CD4-positive, alpha-beta T cell treated with Interleukin-6 for 4 hours (primary cell): ENCODE measurements around the gene STK11.
A peak's percentile ranks its signal among the peaks of the same experiment; 100 is the strongest.
"Not testable (repeated sequence)": the region's sequence is repeated elsewhere in the genome, so short reads cannot be mapped to it uniquely, and the experiment has no call there.

Experiments used
- DNase-seq: peaks from one replicate; pipeline ENCODE4 v3.0.0-alpha.2; 2020; ENCODE audit warnings: mixed read lengths

STK11 gene

DNA sequence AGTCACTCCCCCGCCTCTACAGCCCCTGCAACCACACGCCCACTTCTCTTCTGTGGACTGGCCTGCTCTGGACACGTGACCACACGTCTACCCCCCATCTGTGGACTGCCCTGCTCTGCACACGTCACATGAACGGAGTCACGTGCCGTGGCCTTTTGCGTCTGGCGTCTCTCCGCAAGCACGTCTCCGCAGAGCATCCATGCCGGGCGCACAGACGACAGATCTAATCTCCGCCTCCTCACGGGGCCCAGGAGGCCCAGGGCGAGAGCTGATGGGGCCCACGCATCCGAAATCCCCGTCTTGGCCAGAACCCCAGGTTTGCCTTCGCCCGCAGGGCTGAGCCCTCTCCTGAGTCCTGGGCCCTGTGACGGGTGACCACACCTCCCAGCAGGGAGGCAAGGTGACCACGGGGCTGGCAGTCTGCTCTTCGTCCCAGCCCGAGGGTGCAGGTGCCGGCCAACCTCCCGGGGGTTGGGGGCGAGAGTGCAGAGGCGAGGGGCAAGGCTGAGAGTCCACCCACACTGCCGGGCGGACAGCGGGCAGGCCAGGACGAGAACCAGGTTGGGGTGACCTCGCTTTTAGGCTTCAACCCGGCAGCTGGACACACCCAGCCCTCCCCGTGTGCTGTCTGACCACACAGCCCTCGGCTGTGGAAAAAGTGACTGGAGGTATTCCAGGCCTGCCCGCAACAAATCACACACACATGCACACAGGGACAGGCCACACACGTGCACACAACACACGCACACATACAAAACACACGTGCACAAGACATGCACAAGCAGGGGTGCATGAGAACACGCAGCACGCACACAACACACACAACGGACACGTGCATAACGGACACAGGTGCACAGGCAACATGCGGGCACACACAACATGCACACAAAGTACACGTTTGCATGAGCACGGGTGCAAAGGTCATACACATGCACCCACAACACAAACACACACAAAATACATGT, 35.4 kb upstream of the STK11 start:
- no peak for DNase-seq

DNA sequence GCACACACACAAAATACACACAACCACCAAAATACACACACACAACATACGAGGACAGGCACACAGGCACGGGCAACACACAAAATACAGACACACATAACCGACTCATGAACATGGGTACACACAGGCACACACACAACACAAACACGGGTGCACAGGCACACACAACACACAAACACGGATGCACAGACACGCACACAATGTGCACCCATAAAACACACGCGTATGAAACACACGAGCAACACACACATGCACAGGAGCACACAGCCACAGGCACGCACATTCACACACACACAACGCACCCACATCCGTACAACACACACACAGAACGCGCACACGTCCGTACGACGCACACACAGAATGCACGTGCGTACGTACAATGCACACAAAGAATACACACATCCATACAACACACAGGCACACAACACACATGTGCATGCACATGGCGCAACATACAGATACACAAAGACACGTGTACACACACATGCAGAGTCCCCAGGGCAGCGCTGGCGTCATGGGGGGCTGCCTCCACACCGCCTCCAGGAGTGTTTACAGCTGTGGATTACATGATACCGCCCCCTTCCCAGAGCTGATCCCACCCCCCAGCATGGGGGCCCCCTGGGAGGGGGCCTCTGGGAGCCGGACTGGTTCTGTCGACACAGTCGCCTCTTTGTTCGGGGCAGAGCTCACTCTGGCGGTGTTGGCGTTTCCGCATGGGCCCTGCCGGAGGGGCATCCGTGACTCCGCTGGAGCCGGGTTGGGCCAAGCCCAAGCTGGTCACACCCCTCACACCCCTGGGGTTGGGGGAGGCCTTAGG, 34.4 kb upstream of the STK11 start:
- DNase-seq: no peak

DNA sequence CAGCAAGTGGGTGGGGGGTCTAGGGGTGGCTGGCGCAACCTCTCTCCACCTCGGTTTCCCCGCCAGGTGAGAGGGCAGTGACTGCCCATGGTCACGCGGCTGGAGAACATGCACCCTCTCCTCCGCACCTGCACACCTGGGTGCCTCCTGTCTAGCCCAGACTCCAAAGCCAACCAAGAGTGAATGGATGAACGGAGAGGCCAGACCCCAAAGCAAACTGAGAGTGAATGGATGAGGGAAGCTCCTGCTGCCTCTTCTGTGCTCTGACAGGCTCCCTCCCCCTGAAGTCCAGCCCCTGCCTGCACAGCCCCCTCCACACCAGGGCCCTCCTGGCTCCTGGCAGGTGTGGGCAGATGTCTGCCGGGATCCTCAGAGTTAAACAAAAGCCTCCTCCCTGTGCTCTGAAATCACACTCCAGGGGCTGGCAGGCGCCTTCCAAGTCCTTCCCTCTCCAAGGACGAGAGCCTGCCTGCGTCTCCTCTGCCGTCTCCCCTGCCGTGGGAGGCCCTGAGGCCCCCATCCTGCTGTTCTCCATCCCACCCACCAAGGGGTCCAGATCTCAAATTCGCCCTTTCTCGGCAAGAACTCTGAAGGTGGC, 33.7 kb upstream of the STK11 start:
- DNase-seq: no peak

DNA sequence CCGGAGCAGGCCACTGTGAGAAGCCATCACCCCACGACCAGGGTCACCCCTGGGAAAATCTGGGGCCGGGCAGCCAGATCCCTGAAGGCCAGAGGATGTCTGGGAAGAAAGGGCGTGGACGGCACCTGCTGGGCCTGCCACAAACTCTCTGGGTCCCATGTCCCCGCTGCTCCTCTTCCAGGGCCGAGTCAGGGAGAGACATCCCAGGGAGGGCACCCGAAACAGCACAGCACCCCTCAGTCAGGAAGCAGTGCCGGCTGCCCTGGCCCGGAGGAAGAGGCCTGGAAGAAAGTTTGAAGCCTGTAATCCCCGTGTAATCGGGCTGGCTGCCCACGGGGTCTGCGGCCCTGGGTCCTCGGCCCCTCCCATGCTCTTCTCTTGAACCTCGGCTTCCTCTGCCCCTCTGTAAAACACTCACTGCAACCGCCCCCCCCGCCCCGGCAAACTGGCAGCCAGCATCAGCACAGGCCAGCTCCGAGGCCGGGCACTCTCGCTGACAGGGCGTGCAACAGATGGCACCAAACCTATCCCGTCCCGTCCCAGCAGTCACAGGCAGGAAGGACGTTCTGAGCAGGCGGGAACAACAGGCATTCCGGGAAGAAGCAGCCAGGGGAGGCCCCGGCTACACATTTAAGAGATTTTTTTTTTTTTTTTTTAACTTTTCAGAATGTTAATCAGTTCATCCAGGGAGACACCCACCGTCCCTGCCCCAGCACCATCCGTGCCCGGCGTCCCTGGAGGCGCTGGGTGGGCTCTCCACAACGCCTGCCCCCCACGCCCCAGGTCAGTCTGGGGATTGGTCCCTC, 33.0 kb upstream of the STK11 start:
- no peak for DNase-seq

DNA sequence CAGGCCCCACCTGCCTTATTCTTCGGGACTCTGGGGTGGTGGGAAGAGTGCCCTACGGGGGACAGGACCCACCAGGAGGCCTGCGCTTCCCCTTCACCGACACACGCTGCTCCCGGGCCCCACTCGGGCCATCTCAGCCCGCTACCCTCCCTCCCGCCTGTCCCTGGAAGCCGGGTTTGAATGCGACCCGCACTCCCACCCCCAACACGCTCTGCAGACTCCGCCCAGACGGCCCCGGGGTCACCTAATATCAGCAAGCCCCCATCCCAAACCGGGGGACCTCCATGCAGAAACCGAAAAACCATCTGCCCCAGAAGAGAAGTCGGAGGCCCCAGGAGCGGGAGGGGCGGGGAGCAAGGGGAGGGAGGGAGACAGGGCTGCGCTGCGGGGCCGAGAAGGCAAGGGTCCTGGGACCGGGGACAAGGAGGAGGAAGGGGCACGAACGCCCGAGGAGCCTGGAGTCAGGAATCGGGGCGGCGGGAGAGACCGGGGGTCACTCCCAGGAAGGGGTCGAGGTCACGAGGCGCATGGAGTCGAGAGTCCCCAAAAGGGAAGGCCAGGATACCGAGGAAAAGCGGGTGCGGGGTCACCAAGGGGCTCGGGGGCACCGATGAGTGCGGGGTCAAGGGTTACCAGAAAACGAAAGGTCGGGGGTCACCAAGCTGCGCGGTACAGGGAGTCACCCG, 32.3 kb upstream of the STK11 start:
- peak; percentile 32 for DNase-seq

DNA sequence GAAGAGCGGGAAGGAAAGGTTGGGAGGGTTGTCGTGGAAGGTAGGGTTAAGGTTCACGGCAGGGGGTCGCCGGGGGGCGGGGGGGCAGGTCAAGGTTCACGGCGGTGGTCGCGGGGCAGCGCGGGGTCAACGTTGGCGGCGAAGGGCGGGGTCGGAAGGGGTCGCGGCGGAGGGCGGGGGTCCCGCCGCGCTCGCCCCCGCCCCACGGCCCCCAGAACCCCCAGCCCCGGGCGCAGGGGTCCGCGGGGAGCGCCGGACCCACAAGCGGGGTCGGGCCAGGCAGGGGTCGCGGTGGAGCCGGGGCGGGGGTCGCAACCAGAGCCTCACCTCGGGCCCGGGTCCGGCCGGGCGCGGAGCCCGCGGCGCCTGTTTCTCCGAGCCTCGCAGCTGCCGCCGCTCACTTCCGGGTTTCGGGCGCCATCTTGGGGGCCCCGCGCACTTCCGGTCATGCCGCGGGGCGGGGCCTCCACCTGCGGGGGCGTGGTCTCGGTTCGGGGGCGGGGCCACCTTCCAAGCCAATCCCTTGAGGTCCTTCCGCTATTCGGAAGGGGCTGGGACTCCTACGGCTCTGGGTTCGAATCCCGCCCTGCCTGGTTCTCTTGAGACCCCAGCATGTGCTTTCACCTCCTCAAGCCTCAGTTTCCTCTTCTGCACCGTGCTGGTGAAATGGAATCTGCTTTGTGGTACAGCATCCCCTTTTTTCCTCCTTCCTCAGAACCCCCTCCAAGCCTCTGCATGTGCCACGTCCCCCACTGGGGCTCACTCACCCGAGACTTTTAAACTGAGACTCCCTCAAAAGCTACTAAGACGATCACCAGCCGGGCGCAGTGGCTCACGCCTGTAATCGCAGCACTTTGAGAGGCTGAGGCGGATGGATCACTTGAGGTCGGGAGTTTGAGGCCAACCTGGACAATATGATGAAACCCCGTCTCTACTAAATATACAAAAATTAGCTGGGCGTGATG, 31.5 kb upstream of the STK11 start, which contains the start of gene SBNO2:
Gene SBNO2, minus strand, starts transcription at position 424 of the 965 bp plus-strand sequence. CDS start 19,992 bp downstream, outside the sequence.
- DNase-seq: peak; percentile 89

DNA sequence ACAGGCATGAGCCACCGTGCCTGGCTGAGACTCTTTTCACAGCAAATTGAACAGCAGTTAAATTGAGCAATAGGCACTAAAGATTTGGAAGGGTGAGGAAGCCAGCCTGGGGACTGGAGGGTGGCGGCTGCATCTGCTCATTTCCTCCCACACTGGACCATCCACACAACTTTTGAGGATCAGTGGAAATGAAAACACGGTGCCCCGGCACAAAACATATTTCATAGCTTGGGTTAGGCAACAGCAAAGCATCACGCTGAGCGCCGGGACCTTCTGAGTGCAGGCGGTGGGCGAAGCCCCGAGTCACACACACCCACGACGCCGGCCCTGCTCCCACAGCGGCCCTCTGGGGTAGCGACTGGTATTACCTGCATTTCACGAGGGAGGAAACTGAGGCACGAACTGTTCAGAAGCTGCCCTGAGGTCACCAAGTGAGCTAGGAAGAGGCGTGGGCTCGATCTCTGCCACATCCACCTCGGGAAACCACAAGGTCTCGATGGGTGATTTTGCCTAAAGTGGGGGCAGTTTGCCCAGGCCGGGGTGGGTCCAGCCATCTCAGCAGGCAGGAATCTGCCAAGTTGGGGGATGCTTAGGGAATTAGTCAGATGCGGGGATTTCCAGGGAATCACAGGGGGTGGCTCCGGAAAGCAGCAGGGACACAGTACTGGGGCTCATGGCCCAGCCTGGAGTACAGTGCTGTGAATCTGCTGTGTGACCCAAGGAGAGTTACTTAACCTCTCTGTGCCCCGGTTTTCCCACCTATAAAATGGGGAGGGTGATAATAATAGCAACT, 28.1 kb upstream of the STK11 start:
- DNase-seq: no peak

DNA sequence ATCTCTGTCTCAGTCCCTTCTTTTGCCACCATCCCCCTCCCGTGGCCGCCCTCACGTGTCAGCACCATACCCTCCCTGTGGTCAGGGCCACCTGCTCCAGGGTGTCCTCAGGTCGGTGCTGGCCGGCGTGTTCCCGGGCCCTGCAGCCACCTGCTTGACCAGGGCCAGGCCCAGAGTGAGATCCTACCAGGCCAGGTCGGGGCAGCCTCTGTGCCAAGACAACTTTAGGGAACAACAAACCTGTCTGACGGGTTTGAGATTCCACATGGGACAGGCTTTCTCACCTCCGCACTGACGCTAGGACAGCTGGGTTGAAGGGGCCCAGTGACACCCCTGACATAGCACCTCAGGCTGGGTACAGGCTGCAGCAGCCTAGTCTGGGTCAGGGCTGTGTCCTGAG, 24.0 kb upstream of the STK11 start:
- DNase-seq: no peak

DNA sequence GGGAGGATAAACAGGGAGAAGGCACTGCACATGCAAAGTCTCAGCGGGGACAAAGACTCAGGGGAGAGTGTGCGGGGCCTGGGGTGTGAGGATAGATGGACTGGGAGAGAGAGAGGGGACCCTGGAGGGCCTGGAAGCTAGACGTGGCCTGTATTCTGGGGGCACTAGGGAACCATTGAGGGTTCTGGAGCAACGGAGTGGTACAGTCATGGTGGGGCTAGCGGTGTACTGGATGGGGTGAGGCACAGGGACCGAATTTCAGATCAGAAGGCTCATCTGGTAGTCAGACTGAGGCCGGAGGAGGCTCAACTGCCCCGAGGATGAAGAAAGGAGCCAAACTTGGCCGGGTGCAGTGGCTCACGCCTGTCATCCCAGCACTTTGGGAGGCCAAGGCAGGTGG, 23.5 kb upstream of the STK11 start:
- no peak for DNase-seq

DNA sequence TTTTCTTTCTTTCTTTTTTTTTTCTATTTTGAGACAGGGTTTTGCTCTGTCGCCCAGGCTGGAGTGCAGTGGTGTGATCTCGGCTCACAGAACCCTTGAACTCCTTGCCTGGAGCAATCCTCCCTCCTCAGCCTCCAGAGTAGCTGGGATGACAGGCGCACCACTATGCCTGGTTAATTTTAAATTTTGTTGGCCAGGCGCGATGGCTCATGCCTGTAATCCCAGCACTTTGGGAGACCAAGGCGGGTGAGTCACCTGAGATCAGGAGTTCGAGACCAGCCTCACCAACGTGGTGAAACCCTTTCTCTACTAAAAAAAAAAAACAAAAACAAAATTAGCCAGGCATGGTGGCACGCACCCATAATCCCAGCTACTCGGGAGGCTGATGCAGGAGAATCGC, 22.9 kb upstream of the STK11 start:
- DNase-seq: no peak

DNA sequence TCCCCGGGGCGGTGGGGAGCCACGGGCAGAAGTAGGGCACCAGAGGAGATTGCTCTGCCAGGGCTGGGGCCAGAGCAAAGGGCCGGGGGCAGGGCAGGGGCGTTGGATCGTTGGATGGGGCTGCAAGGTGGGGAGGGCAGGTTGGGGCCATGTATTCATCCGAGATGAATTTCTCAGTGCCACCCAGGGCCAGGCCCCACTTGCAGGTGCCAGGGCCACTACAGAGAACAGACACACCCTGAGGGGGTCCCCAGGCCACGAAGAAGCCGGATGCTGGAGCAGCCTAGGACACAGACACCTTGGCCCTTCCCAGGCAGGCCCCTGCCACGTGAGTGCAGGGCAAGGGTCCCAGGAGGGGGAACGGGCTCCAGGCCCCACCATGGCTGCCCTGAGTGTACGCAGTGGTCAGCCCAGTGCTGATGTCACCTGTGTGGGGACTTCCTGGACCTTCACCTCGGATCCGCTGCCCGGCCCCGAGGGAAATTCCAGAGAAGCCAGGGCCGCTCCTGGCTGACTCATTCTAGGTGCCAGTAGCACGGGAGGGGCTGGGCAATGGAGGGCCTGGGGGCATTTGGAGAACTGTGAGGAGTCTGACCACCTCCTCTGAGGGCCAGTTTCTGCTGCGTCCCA, 21.9 kb upstream of the STK11 start:
- no peak for DNase-seq

DNA sequence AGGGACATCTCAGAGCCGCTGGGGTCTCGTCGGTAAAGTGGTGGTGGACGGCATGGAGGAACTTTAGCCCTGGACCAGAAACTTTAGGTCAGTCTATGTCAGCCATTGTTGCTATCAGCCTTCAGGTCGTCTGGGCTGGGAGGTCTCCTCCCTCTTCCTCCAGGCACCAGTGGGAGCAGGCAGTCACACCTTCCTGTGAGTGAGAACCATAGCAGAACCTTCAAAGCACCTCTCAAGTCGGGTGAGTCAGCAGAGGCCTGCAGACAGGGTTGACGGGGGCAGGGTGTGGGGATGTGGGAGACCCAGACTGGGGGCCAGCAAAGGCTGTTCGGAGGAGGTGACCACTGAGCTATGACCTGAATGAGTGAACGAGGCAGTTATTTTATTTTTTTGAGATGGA, 16.2 kb upstream of the STK11 start:
- peak; percentile 81 for DNase-seq

DNA sequence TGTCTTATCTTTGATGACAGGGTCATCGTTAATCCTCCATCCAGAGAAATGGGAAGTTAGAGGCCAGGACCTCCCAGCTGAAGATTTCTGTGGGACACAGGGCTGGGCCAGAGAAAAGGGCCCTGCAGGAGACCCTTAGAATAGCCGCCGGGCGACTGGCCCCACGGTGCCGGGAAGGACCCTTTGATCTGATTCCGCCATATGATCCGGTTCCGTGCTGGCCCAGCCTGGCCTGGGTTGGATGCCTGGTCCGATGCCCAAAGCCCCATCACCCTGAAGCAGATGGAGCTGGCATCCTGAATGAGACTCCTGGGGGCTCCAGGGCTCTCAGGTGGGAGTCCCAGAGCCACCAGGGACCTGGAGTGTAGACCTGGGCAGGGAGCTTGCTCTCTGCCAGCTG, 6.0 kb upstream of the STK11 start:
- DNase-seq: no peak

DNA sequence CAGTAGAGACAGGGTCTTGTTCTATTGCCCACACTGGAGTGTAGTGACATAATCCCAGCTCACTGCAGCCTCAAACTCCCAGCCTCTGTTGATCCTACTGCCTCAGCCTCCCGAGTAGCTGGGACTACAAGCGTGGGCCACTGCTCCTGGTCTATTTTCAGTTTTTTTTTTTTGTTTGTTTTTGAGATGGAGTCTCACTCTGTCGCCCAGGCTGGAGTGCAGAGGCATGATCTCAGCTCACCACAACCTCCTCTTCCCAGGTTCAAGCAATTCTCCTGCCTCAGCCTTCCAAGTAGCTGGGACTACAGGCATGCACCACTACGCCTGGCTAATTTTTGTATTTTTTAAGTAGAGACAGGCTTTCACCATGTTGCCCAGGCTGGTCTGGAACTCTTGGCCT, 5.0 kb upstream of the STK11 start:
- DNase-seq: not testable (repeated sequence)

DNA sequence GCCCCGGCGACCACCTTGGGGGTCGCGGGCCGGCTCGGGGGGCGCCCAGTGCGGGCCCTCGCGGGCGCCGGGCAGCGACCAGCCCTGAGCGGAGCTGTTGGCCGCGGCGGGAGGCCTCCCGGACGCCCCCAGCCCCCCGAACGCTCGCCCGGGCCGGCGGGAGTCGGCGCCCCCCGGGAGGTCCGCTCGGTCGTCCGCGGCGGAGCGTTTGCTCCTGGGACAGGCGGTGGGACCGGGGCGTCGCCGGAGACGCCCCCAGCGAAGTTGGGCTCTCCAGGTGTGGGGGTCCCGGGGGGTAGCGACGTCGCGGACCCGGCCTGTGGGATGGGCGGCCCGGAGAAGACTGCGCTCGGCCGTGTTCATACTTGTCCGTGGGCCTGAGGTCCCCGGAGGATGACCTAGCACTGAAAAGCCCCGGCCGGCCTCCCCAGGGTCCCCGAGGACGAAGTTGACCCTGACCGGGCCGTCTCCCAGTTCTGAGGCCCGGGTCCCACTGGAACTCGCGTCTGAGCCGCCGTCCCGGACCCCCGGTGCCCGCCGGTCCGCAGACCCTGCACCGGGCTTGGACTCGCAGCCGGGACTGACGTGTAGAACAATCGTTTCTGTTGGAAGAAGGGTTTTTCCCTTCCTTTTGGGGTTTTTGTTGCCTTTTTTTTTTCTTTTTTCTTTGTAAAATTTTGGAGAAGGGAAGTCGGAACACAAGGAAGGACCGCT, 729 bp downstream of the STK11 start:
- no peak for DNase-seq

DNA sequence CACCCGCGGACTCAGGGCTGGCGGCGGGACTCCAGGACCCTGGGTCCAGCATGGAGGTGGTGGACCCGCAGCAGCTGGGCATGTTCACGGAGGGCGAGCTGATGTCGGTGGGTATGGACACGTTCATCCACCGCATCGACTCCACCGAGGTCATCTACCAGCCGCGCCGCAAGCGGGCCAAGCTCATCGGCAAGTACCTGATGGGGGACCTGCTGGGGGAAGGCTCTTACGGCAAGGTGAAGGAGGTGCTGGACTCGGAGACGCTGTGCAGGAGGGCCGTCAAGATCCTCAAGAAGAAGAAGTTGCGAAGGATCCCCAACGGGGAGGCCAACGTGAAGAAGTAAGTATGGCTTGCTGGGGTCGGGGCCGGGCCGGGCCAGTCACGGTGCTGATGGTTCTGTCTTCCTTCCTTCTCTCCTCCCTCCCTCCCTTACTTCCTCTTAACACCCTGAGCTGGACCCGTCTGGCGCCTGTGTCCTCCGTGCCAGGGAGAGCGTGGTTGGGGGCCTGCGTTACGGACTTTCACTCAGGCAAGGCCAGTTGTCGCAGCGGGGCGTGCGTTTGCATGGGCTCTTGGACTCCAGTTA, 1.4 kb downstream of the STK11 start:
- peak; percentile 40 for DNase-seq

DNA sequence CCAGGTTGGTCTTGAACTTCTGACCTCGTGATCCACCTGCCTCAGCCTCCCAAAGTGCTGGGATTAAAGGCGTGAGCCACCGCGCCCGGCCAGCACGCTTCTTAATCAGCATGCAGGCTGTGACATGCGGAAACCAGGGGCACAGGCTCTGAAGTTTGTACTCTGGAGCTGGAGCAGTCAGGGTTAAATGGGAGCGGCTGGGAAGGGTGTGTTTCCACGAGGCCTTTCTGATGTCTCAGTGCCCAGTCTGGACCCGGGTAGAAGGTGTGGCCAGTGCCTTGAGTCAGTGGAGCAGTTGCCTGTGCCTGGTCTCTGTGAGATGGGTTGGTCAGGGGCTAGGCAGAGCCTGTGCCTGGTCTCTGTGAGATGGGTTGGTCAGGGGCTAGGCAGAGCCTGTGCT, 3.3 kb downstream of the STK11 start:
- DNase-seq: not testable (repeated sequence)

DNA sequence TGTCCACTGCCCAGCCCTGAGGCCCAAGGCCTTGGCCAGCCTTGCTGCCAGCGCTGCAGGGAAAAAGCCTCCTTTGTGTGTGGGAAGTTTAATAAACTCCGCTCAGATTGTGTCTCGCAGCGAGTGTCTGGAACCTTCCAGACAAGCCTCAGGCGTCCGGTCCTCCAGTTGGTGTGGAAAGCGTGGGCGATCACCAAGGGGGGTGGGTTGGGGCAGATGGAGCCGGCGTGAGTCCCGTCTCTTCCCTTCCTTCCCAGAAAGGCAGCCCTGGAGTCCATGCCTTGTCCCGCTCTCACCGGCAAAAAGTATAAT, 4.6 kb downstream of the STK11 start:
- DNase-seq: no peak
